Measurements from ENCODE around the gene TASP1. TPM values are rescaled to one million over a fixed set of nuclear protein-coding genes. Genes with fewer than 3 reads are reported as not detected.

The TASP1 gene
- total RNA-seq, 1 experiment from 2014 or later, result 19.0 TPM

- intact Hi-C loops (cut with micrococcal nuclease), result no loop called here
- Mint-ChIP-seq H3K36me3 (ENCODE audit: insufficient read depth, unreplicated experiment) (peaks cover 6% of the 10 kb centered on the region), H3K4me3 (ENCODE audit: unreplicated experiment) (no peak overlapping the region), H3K27ac (ENCODE audit: low read depth, unreplicated experiment) (no peak overlapping the region), H3K9me3 (ENCODE audit: unreplicated experiment) (no peaks in the 10 kb centered on the region), H3K4me1 (ENCODE audit: insufficient read depth, unreplicated experiment) (no peaks in the 10 kb centered on the region), H3K27me3 (ENCODE audit: insufficient read depth, unreplicated experiment) (no peaks in the 10 kb centered on the region)
- DNase-seq (ENCODE audit: unreplicated experiment), result no peak
- POLR2A ChIA-PET, result interaction anchor here (1.0 kb wide), 1 partner anchor 35 kb away, joined by 3 read pairs; no protein-coding TSS in a partner anchor
- no peak for TF ChIP-seq CTCF (IDR thresholded peaks at IDR 0.05; ENCODE audit: unreplicated experiment)
- CTCF ChIA-PET, result interaction anchor here (0.6 kb wide), 1 partner anchor 418 kb away, joined by 3 read pairs; the partner anchor contains the start of gene SPTLC3
- BruUV-seq (replicated peaks), result no TSS peak
These were observed 211.9 kb downstream of the TASP1 start for GRCh38 chr20:13426870-13427269.

GRCh38 chr20:13425381-13426135, 213.2 kb downstream of the TASP1 start:
- no peaks in the 10 kb centered on the region for H3K9me3 Mint-ChIP-seq (ENCODE audit: unreplicated experiment)
- POLR2A ChIA-PET, result interaction anchor here (1.6 kb wide), 1 partner anchor 8 kb away, joined by 3 read pairs; no protein-coding TSS in a partner anchor
- no peaks in the 10 kb centered on the region for H3K4me1 Mint-ChIP-seq (ENCODE audit: insufficient read depth, unreplicated experiment)
- DNase-seq (ENCODE audit: unreplicated experiment), result no peak
- H3K27me3 Mint-ChIP-seq (ENCODE audit: insufficient read depth, unreplicated experiment), result no peaks in the 10 kb centered on the region
- TF ChIP-seq CTCF (IDR thresholded peaks at IDR 0.05; ENCODE audit: unreplicated experiment), result no peak
- BruUV-seq (replicated peaks), result no TSS peak
- H3K36me3 Mint-ChIP-seq (ENCODE audit: insufficient read depth, unreplicated experiment), result peaks cover 6% of the 10 kb centered on the region
- CTCF ChIA-PET, result interaction anchor here (0.9 to 1.0 kb wide), 2 partner anchors 10 to 121 kb away, joined by 3 to 7 read pairs; no protein-coding TSS in a partner anchor
- no peak overlapping the region for H3K27ac Mint-ChIP-seq (ENCODE audit: low read depth, unreplicated experiment)
- intact Hi-C loops (cut with micrococcal nuclease), result no loop called here
- H3K4me3 Mint-ChIP-seq (ENCODE audit: unreplicated experiment), result no peak overlapping the region

- peaks cover 6% of the 10 kb centered on the region for H3K36me3 Mint-ChIP-seq (ENCODE audit: insufficient read depth, unreplicated experiment)
- ChIA-PET POLR2A (interaction anchor here (1.6 to 2.5 kb wide), 2 partner anchors 9 to 68 kb away, joined by 3 to 6 read pairs; no protein-coding TSS in a partner anchor), CTCF (interaction anchor here (0.5 to 1.2 kb wide), 2 partner anchors 11 to 121 kb away, joined by 3 to 4 read pairs; no protein-coding TSS in a partner anchor)
- no peak overlapping the region for H3K27ac Mint-ChIP-seq (ENCODE audit: low read depth, unreplicated experiment)
- no peaks in the 10 kb centered on the region for H3K27me3 Mint-ChIP-seq (ENCODE audit: insufficient read depth, unreplicated experiment)
- H3K4me1 Mint-ChIP-seq (ENCODE audit: insufficient read depth, unreplicated experiment), result no peaks in the 10 kb centered on the region
- H3K9me3 Mint-ChIP-seq (ENCODE audit: unreplicated experiment), result no peaks in the 10 kb centered on the region
- BruUV-seq (replicated peaks), result no TSS peak
- intact Hi-C loops (cut with micrococcal nuclease), result no loop called here
- DNase-seq (ENCODE audit: unreplicated experiment), result no peak
- no peak overlapping the region for H3K4me3 Mint-ChIP-seq (ENCODE audit: unreplicated experiment)
- TF ChIP-seq CTCF (IDR thresholded peaks at IDR 0.05; ENCODE audit: unreplicated experiment), result no peak
These were observed 214.4 kb downstream of the TASP1 start for GRCh38 chr20:13424174-13424833.
